Kidney (tissue), 14 donors: ENCODE measurements around the gene NDRG2. TPM values are rescaled to one million over a fixed set of nuclear protein-coding genes. Genes with fewer than 3 reads are reported as not detected.

ENCODE experiments used
- DNase-seq, 5 donors: peaks; one replicate each; pipeline ENCODE4 v3.0.0-alpha.2; 2013 to 2020
- FAIRE-seq: peaks from 2 replicates; lab custom pipeline; 2012; peaks lifted over from hg19 to GRCh38; lab: Jason Lieb, UNC
- H3K27ac ChIP-seq, 2 donors: one replicate each; pipeline ENCODE4 v1.7.0; 2013; ENCODE audit warnings: low read depth in 2 of 2, low read length in 2 of 2, inconsistent platforms in 1 of 2
- H3K27me3 ChIP-seq: one replicate; pipeline ENCODE4 v1.7.1; 2013; ENCODE audit warnings: low read length, inconsistent platforms; ENCODE audit not compliant: control insufficient read depth, insufficient read depth
- H3K36me3 ChIP-seq, 3 donors: one replicate each; pipeline versions ENCODE4 v1.7.0 to v1.7.1; 2013; ENCODE audit warnings: low read length in 3 of 3, control low read depth in 1 of 3, inconsistent platforms in 1 of 3; ENCODE audit not compliant: insufficient read depth in 3 of 3, control insufficient read depth in 2 of 3
- H3K4me1 ChIP-seq, 3 donors: one replicate each; pipeline versions ENCODE4 v1.7.0 to v1.7.1; 2013; ENCODE audit warnings: low read length in 3 of 3, inconsistent platforms in 1 of 3, low read depth in 1 of 3; ENCODE audit not compliant: control insufficient read depth in 2 of 3, insufficient read depth in 2 of 3
- H3K4me3 ChIP-seq, 3 donors: one replicate each; pipeline versions ENCODE4 v1.7.0 to v1.8.1; 2013; ENCODE audit warnings: low read length in 3 of 3, control low read depth in 1 of 3, inconsistent platforms in 1 of 3
- H3K9ac ChIP-seq, 3 donors: one replicate each; pipeline versions ENCODE4 v1.7.0 to v1.7.1; 2013; ENCODE audit warnings: low read length in 3 of 3, control low read depth in 1 of 3, inconsistent platforms in 1 of 3
- H3K9me3 ChIP-seq, 3 donors: one replicate each; pipeline versions ENCODE4 v1.7.0 to v1.7.1; 2013; ENCODE audit warnings: low read length in 3 of 3, control low read depth in 1 of 3, inconsistent platforms in 1 of 3; ENCODE audit not compliant: control insufficient read depth in 2 of 3, insufficient read depth in 1 of 3
- CTCF ChIP-seq: IDR thresholded peaks from 3 replicates; pipeline ENCODE4 v1.5.1; 2012; ENCODE audit warnings: mild to moderate bottlenecking, moderate library complexity, borderline replicate concordance; ENCODE audit not compliant: insufficient read depth; ENCODE audit errors: extremely low read depth
- intact Hi-C: fragments of 100-400 bp; cut with DNase I; formaldehyde crosslinking; loops from one replicate; pipeline ENCODE4 v1.11.1; 2022
- polyA plus RNA-seq: library from polyadenylated mRNA; stranded (reverse); fragments of 350-450 nt; fragmentation: Illumina TruSeq; extraction: RNeasy Lipid Tissue Mini Kit (QIAGEN cat#74804); gene quantifications from one replicate; pipeline ENCODE4 v1.2.3, GENCODE V29; 2014; ENCODE audit warnings: low read depth, low replicate concordance; ENCODE audit not compliant: insufficient read depth
- total RNA-seq: library from RNA; stranded (reverse); fragmentation: NEBNext Ultra II Directional; extraction: Animal tissue kit (Norgen Biotek cat#: 25700); gene quantifications from one replicate; pipeline ENCODE4 v1.2.1, GENCODE V29; 2021
- donor health status: control.
- donor health status: control.
- donor health status: control.
- donor health status: control.
- donor health status: control.
- donor health status: DM: yes; HTN: yes; CAD: no.
- donor health status: Normal renal cell carcinoma (clear cell type).

The NDRG2 gene
- total and polyA plus RNA-seq, 2 donors from 2014 or later, result 86.2 to 209 TPM

- Histone ChIP-seq H3K27ac (no peak overlapping the region), H3K4me3 (no peak overlapping the region), H3K27me3 (no peaks in the 10 kb centered on the region), H3K36me3 (peaks cover 0 to 24% (median 16%) of the 10 kb centered on the region in 3 donors), H3K4me1 (peaks cover 0 to 7% (median 5%) of the 10 kb centered on the region in 3 donors), H3K9me3 (no peaks in the 10 kb centered on the region), H3K9ac (no peak overlapping the region)
- no peak for DNase-seq
- no peak for FAIRE-seq
- intact Hi-C loops, result no loop called here
- no peak for TF ChIP-seq CTCF
Measured at GRCh38 chr14:21020977-21021545, 3.8 kb downstream of the NDRG2 start.

DNA sequence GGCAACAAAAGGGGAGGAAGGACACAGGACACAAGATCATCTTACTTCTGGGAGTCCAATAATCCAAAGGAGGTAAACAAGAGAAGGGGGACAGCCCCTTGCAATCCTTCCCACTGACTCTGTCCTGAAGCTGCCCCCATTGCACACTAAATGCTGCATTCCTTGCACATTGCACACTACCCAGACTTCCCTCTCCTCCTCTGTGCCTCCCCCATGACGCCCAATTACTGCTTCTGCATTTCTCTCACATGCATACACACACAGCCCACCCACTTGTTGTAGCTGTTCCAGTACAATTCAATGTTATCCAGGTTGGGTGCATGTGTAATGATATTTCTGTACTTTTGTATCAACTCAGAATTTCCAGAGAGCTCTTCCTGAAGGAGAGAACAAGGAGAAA, 5.5 kb downstream of the NDRG2 start:
- H3K9ac ChIP-seq, result no peak overlapping the region
- intact Hi-C loops, result loop anchor here (10.0 kb wide), 1 partner anchor 65 kb away; no protein-coding TSS in a partner anchor
- H3K36me3 ChIP-seq, result peaks cover 0 to 24% (median 16%) of the 10 kb centered on the region in 3 donors
- H3K4me3 ChIP-seq, result no peak overlapping the region
- DNase-seq (no peak), FAIRE-seq (no peak)
- peaks cover 0 to 9% (median 4%) of the 10 kb centered on the region in 3 donors for H3K4me1 ChIP-seq
- H3K9me3 ChIP-seq, result no peaks in the 10 kb centered on the region
- H3K27ac ChIP-seq, result no peak overlapping the region
- no peak for TF ChIP-seq CTCF
- H3K27me3 ChIP-seq, result no peaks in the 10 kb centered on the region

GRCh38 chr14:21018781-21019180, 6.1 kb downstream of the NDRG2 start:
- Histone ChIP-seq H3K27ac (no peak overlapping the region), H3K9ac (no peak overlapping the region), H3K4me1 (peaks cover 0 to 9% (median 4%) of the 10 kb centered on the region in 3 donors), H3K9me3 (no peaks in the 10 kb centered on the region), H3K27me3 (no peaks in the 10 kb centered on the region), H3K36me3 (peaks cover 0 to 24% (median 16%) of the 10 kb centered on the region in 3 donors), H3K4me3 (no peak overlapping the region)
- no peak for TF ChIP-seq CTCF
- intact Hi-C loops, result loop anchor here (10.0 kb wide), 1 partner anchor 66 kb away; no protein-coding TSS in a partner anchor
- no peak for DNase-seq
- FAIRE-seq, result no peak

- Histone ChIP-seq H3K9me3 (no peaks in the 10 kb centered on the region), H3K27me3 (no peaks in the 10 kb centered on the region), H3K4me3 (no peak overlapping the region), H3K4me1 (peaks cover 0 to 9% (median 0%) of the 10 kb centered on the region in 3 donors), H3K27ac (no peak overlapping the region), H3K36me3 (peaks cover 0 to 24% (median 16%) of the 10 kb centered on the region in 3 donors), H3K9ac (no peak overlapping the region)
- FAIRE-seq (no peak), DNase-seq (no peak)
- no peak for TF ChIP-seq CTCF
- intact Hi-C loops, result loop anchor here (10.0 kb wide), 1 partner anchor 67 kb away; no protein-coding TSS in a partner anchor
Measured at GRCh38 chr14:21018286-21018685, 6.6 kb downstream of the NDRG2 start.
